Measurements from ENCODE around the gene EFNA4.

EFNA4 gene

GRCh38 chr1:155063550-155064110, at the start of gene EFNA4:
TSS of gene EFNA4 (plus strand) at chr1:155063740. CDS start at chr1:155063824, 84 bp downstream.
- peak; percentile 44 for DNase-seq

GRCh38 chr1:155014709-155015508, 48.6 kb upstream of the EFNA4 start:
- DNase-seq = no peak

- no peak for DNase-seq
Observed at GRCh38 chr1:155015527-155016230, 47.9 kb upstream of the EFNA4 start.

DNA sequence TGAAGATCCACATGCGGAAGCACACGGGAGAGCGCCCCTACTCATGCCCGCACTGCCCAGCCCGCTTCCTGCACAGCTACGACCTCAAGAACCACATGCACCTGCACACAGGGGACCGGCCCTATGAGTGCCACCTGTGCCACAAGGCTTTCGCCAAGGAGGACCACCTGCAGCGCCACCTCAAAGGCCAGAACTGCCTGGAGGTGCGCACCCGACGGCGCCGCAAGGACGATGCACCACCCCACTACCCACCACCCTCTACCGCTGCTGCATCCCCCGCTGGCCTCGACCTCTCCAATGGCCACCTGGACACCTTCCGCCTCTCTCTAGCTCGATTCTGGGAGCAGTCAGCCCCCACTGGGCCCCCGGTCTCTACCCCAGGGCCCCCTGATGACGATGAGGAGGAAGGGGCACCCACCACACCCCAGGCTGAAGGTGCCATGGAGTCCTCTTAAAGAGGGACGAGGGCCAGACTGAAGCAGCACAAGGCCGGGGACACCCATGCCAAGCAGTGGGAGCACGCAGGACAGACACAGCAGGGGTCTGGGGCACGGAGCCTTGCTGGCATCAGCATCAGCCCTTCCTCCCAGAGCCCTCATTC, 47.2 kb upstream of the EFNA4 start:
- DNase-seq = no peak

- DNase-seq = peak; percentile 87
Observed at GRCh38 chr1:155017041-155017945, 46.2 kb upstream of the EFNA4 start.

DNA sequence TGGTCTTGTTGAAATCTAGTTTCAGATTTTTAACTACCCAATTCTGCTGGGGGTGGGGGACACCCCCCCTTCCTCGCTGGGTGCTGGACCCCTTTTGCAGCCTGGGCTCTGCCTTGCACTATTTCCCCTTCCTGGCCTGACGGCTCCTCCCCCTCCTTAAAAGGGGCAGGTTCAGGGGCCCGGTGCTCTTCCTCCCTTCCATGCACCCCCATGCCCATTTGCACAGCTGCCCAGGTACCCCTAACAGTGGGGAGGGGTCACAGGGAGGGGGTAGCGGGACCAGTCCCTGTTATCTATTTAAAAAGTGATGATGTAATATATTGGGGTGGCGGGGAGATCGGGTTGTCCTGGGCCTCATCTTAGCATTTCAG, 45.6 kb upstream of the EFNA4 start:
- no peak for DNase-seq

DNA sequence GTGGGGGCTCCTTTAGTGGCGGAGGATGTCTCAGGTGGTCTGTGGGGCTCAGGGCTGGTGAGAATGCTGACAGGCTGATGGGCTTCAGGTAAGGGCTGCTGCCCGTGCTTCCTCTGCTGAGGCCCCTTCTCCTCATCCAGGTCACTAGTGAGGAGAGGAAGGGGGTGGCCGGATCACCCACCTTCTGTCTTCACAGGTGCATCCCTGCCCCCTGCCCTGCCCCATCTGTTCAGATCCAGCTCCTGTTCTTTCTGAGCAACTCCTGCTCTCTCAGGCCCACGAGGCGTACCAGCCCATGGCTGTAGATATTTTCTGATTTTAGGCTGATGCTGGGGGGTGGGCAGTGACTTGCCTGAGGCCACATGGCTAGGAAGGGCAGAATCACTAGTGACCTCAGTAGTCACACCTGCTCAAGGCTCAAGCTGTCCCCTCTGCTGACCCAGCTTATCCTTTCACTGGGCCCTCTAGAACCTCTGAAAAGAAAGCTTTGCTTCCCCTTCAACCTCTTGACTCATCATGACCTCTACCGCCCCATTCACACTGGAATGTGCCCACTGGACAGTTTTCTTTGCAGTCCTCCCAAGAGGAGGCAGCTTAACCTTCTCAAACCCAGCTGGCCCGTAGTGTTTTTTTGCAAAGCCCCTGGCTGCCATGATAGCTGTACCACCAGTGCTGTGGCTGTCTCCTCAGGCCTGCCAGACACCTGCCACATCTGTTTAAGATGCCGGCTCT, 44.8 kb upstream of the EFNA4 start:
- no peak for DNase-seq

DNA sequence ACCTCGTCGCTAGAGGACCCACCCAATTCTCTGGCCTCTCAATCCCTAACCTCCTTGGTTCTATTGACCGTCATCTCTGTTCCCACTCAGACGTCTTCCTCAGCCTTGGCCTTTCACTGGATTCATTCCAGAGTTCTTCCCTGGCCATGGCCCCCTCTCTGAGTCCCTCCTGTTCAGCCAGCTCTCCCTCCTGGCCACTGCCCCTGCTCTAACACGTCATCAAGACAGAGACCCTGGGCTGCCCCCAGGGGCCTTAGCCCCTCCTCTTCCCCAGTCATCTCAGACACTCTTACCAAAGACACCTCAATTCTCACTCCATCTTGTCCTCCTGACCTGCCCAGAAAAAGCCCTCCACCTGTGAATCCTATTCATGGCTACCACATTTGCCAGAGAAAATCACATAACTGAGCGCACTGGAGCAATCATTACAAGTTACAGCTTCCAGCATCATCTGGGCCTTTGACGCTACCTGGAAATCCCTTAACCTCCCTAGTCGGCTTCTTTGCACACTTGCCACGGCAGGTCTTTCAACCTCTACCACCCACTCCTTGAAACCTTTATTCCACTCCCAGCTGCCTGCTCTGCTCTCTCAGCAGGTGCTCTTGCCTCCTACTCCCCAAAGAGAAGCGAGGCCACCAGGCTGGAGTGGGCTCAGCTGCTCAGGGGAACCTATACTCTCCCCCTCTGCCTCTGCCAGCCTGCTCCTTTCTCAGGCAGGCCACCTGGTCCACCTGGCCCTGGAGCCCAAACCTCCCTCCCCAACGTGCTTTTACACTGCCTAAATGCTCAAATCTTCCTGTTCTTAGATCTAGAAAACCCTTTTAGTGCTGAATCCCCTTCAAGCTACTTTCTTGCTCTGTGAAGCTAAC, 43.9 kb upstream of the EFNA4 start:
- DNase-seq = no peak

DNA sequence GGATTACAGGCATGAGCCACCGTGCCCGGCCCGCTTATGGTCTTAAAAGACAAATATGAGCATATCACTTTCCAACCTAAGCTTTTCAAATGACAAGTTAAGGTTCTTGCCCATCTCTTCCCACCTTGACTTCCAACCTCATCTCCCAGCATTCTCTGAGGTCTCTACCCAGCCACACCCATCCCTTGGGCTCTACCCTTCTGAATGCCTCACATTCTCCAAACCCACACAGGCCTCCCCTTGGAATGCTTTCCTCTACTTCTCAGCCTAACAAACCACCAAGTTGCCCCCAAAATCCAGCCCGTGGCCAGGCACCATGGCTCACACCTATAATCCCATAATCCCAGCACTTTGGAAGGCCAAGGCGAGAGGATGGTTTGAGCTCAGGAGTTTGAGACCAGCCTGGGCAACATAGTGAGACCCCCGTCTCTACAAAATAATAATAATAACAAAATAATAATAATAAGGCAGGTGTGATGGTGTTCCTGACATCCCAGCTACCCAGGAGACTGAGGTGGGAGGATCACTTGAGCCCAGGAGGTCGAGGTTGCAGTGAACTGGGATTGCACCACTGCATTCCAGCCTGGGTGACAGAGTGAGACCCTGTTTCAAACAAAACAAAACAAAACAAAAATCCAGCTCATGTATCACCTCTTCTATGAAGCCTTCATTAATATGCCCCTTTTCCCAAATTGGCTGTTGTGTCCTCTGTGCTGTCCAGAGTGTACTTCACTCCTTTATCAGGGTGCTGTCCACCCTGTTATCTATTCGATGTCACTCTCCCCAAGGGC, 41.2 kb upstream of the EFNA4 start:
- DNase-seq = no peak

DNA sequence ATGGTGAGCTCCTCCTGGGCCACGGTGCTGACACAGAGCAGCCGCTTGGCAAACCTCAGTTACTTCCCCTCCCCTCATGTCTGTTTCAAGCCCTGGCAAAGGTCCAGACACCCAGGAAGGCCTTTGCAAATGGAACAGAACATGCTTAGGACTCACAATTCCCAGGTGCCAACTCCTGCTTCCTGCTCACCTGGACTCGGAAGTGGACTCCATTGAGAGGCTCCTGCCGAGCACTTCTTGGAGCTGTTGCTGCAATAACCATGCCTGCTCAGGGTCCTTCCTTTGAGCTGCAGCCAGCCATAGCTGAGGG, 40.7 kb upstream of the EFNA4 start:
- DNase-seq = peak; percentile 14

GRCh38 chr1:155023627-155024026, 39.9 kb upstream of the EFNA4 start:
- no peak for DNase-seq

DNA sequence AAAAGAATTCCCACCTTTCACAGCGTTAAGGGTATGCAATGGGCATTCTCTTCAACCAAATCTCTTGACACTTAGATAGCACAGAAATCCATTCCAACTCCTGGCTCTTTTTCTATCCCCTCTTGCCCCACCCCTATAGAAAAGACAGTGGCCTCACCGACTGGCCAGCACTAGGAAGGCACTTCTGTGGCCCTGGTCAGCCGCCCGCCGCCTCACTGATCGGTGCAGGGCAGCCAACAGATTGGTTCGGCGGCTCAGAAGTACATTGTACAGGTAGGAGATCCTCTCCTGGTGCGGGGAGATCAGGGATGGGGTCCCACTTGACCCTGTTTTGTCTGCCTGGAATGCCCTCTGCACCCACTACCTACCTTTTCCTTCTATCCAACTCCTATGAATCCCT, 39.2 kb upstream of the EFNA4 start:
- DNase-seq = no peak

DNA sequence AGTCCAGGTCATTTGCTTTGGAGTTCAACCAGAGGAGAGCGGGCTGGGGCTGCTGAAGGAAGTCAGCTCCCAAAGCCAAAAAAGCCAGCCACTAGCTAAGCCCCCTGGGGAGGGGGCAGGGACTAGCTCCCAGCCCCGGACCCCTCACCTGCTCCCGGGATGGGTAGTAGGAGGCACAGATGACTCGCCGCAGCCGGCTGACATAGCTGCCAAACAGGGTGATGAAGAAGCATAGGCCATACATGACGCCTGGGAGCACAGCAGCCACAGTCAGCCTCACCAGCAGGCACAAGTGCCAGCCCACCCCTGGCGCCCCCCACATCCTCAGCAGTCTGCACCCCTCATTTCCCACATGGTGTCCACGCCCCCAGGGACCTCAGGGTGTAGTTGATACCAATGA, 37.4 kb upstream of the EFNA4 start:
- no peak for DNase-seq

DNA sequence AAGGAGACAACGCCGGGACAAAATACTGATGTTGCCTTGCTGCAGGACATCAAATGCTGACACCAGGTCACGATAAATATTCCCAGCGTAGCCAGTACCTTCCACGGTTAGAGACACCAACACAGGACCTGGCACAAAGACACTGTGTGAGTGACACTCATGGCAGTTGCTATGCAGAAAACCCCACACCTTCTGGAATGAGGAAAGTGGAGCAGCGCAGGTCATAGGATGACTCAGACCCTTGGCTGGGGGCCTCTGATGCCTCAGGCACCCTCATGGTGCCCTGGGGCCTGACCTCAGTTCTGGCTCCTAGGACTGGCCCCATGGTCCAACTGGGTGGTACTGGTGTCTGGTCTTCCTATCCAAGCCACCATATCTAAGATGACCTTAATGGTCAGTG, 37.0 kb upstream of the EFNA4 start:
- no peak for DNase-seq

DNA sequence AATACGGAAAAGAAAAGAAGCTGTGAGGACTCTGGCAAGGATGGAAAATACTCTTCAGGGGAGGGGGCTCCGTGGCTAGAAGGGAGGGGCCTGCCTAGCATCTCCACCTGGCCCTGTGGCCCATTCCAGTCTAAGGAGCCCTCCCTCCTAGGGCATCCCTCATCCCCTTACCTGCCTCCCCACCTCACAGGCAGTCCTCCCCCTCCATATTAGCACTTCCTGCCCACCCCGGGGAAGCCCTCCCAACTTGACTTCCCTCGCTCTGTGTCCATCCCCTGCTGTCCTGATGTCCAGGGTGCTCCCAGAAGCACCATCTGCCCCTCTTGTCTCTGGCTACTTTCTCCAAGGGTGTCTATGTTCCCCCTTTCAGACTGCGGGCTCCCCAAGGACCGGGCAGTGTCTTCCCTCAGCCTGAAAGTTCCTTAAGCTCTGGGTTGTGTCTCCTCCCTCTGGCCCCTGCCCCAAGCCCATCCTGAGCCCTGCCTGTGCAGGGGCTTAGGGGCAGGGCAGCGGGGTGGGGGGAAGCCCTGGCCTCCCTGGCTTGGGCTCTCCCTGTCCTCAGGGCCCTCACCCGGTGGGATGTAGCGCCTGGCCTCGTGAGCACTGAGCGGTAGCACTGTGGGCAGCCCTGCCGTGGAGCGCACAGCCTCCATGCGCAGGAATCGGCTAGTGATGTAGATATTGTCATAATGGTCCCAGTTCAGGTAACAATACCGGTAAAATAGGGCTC, 33.9 kb upstream of the EFNA4 start:
- DNase-seq = no peak

- DNase-seq = no peak
Observed at GRCh38 chr1:155030243-155030795, 33.2 kb upstream of the EFNA4 start.

DNA sequence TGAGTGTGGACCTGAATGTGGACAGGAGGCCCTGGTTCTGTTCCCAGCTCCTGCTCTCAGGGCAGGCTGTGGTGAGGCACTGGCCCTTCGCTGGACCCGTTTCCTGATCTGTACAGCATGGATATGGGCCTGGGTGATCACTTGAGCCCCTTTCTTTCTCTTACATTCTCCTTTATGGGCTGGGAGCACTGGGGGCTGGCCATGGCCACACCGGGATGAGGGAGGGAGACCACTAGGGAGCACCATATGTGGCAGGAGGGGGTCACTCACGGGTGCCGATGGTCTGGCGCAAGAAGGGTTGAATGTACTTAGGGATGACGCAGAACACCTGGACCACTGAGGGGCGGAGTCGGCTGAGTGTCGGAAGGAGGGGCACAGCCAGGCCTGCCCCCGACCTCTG, 32.6 kb upstream of the EFNA4 start:
- DNase-seq = no peak

GRCh38 chr1:155032886-155033285, 30.7 kb upstream of the EFNA4 start:
- no peak for DNase-seq

- no peak for DNase-seq
Observed at GRCh38 chr1:155033524-155033923, 30.0 kb upstream of the EFNA4 start, which contains the start of the genes DCST1 and DCST2. TSS of gene DCST1 (plus strand) at chr1:155033824. CDS start at chr1:155034037, 213 bp downstream. TSS of gene DCST2 (minus strand) at chr1:155033781. CDS start at chr1:155033701, 80 bp downstream.

Measured in COR-L47 (cell line).